ENCODE data around the gene TMEM163. TPM values are rescaled to one million over a fixed set of nuclear protein-coding genes. Genes with fewer than 3 reads are reported as not detected.

Gene TMEM163
- total RNA-seq, 1 experiment from 2014 or later = 0.94 TPM

- TF ChIP-seq, protein P1, sequence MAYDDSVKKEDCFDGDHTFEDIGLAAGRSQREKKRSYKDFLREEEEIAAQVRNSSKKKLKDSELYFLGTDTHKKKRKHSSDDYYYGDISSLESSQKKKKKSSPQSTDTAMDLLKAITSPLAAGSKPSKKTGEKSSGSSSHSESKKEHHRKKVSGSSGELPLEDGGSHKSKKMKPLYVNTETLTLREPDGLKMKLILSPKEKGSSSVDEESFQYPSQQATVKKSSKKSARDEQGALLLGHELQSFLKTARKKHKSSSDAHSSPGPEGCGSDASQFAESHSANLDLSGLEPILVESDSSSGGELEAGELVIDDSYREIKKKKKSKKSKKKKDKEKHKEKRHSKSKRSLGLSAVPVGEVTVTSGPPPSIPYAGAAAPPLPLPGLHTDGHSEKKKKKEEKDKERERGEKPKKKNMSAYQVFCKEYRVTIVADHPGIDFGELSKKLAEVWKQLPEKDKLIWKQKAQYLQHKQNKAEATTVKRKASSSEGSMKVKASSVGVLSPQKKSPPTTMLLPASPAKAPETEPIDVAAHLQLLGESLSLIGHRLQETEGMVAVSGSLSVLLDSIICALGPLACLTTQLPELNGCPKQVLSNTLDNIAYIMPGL (CRISPR knock-in tag; IDR thresholded peaks at IDR 0.05) = no peak
- TF ChIP-seq NR1H2 (CRISPR knock-in tag; IDR thresholded peaks at IDR 0.05) = no peak
- TF ChIP-seq GABPB1 (CRISPR knock-in tag; IDR thresholded peaks at IDR 0.05) = no peak
- TF ChIP-seq, protein P2, sequence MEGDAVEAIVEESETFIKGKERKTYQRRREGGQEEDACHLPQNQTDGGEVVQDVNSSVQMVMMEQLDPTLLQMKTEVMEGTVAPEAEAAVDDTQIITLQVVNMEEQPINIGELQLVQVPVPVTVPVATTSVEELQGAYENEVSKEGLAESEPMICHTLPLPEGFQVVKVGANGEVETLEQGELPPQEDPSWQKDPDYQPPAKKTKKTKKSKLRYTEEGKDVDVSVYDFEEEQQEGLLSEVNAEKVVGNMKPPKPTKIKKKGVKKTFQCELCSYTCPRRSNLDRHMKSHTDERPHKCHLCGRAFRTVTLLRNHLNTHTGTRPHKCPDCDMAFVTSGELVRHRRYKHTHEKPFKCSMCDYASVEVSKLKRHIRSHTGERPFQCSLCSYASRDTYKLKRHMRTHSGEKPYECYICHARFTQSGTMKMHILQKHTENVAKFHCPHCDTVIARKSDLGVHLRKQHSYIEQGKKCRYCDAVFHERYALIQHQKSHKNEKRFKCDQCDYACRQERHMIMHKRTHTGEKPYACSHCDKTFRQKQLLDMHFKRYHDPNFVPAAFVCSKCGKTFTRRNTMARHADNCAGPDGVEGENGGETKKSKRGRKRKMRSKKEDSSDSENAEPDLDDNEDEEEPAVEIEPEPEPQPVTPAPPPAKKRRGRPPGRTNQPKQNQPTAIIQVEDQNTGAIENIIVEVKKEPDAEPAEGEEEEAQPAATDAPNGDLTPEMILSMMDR (IDR thresholded peaks at IDR 0.05) = no peak
- TF ChIP-seq KAT7 (CRISPR knock-in tag; IDR thresholded peaks at IDR 0.05; ENCODE audit: borderline replicate concordance) = no peak
- TF ChIP-seq AFF4 (CRISPR knock-in tag; IDR thresholded peaks at IDR 0.05; ENCODE audit: borderline replicate concordance) = no peak
- TF ChIP-seq ZNF121 (CRISPR knock-in tag; IDR thresholded peaks at IDR 0.05) = no peak
- no peak for TF ChIP-seq EMX1 (CRISPR knock-in tag; IDR thresholded peaks at IDR 0.05)
Measured at GRCh38 chr2:134501476-134502091, 217.2 kb downstream of the TMEM163 start (continued).

GRCh38 chr2:134500211-134500935 is 218.4 kb downstream of the TMEM163 start:
- H3K27me3 Mint-ChIP-seq (ENCODE audit: low read depth) = no peaks in the 10 kb centered on the region
- DNase-seq (ENCODE audit: low spot score) (no peak), ATAC-seq (no peak)
- POLR2A ChIA-PET = no interaction called here
- no peaks in the 10 kb centered on the region for H3K36me3 Mint-ChIP-seq
- H3K4me3 Mint-ChIP-seq = no peak overlapping the region
- TF ChIP-seq SMAD3 (CRISPR knock-in tag; IDR thresholded peaks at IDR 0.05; ENCODE audit: borderline replicate concordance) (no peak), MYBL2 (CRISPR knock-in tag; IDR thresholded peaks at IDR 0.05) (no peak), JUN (CRISPR knock-in tag; IDR thresholded peaks at IDR 0.05) (no peak)
- CTCF ChIA-PET = interaction anchor here (1.6 to 1.7 kb wide), 2 partner anchors 10 to 50 kb away, joined by 5 to 6 read pairs; no protein-coding TSS in a partner anchor
- peaks cover 12% of the 10 kb centered on the region for H3K4me1 Mint-ChIP-seq
- peak overlapping the region; percentile 64; the same call in 1 of the 2 replicates for H3K27ac Mint-ChIP-seq
- 0 out of 2 replicates have a peak, but pooled peaks cover 4% of the 10 kb centered on the region for H3K9me3 Mint-ChIP-seq

DNA sequence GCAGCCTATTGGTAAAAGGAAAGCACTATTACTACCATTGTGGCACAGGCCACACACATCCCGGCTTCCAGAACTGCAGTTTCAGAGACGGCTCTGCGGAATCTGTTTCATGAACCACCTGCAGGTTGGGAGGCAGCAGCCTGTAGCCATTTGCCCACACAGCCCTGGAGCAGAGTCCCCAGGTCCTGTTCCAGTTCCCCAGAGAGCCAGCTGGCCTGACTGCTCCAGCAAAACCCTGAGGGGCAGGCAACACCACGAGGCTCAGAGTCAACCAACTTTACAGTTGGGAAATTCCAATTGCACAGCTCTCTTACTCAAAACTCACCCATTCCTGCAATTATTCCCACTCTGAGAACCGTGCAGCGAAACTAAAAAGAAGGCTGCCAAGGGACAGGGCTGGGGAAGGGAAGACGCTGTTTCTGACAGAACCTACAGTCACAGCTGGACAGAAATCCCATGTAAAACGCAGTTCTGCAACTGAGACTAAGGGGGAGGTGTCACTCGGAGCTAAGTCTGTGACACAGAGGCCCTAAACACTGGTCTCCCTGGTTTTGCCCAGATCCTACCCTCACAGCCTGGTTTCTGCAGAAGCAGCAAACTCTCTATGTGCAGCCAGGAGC is 219.4 kb downstream of the TMEM163 start:
- Mint-ChIP-seq H3K9me3 (0 out of 2 replicates have a peak, but pooled peaks cover 4% of the 10 kb centered on the region), H3K4me3 (no peak overlapping the region), H3K4me1 (peaks cover 12% of the 10 kb centered on the region), H3K27ac (no peak overlapping the region), H3K27me3 (ENCODE audit: low read depth) (no peaks in the 10 kb centered on the region), H3K36me3 (no peaks in the 10 kb centered on the region)
- ChIA-PET POLR2A (no interaction called here), CTCF (interaction anchor here (0.9 to 1.9 kb wide), 3 partner anchors 9 to 49 kb away, joined by 3 to 8 read pairs (median 6); no protein-coding TSS in a partner anchor)
- no peak for DNase-seq (ENCODE audit: low spot score)
- ATAC-seq = no peak
- TF ChIP-seq ZNF121 (CRISPR knock-in tag; IDR thresholded peaks at IDR 0.05) = no peak
- TF ChIP-seq ZNF263 (CRISPR knock-in tag; IDR thresholded peaks at IDR 0.05; ENCODE audit: low read depth) = no peak
- TF ChIP-seq, protein P3, sequence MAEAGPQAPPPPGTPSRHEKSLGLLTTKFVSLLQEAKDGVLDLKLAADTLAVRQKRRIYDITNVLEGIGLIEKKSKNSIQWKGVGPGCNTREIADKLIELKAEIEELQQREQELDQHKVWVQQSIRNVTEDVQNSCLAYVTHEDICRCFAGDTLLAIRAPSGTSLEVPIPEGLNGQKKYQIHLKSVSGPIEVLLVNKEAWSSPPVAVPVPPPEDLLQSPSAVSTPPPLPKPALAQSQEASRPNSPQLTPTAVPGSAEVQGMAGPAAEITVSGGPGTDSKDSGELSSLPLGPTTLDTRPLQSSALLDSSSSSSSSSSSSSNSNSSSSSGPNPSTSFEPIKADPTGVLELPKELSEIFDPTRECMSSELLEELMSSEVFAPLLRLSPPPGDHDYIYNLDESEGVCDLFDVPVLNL (CRISPR knock-in tag; IDR thresholded peaks at IDR 0.05; ENCODE audit: borderline replicate concordance, low read depth) = no peak
- TF ChIP-seq ESRRA (CRISPR knock-in tag; IDR thresholded peaks at IDR 0.05; ENCODE audit: borderline replicate concordance) = no peak
- TF ChIP-seq, protein P2 (IDR thresholded peaks at IDR 0.05) = no peak
- no peak for TF ChIP-seq OVOL2 (CRISPR knock-in tag; IDR thresholded peaks at IDR 0.05; ENCODE audit: borderline replicate concordance)

Data from WTC11 (cell line).